Hypothalamus (tissue), 51 donors: ENCODE data around the gene P3H2.
A peak's percentile ranks its signal among the peaks of the same experiment; 100 is the strongest.

Experiments used
- DNase-seq, 51 donors: peaks; one replicate each; lab custom pipeline; 2025; lab: John Stamatoyannopoulos, UW

The P3H2 gene

DNA sequence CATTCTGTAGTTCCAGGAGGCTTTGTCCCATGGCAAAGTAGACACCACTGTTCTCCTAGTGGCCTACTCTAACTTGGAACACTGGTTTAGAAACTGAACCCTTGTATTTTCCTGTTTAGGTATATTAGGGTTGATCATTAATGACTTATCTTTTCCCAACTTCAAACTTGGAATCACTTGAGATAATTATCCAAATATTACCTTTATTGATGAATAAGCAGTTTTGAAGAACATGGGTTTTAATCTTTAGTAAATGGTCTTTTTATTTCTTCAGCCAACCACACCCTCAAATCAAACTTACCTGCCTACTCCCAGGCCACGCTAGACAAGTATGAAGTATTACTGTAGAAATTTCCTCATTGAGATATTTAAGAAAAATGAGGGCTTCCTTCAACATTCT is 6.5 kb upstream of the P3H2 start:
- no peak for DNase-seq

DNA sequence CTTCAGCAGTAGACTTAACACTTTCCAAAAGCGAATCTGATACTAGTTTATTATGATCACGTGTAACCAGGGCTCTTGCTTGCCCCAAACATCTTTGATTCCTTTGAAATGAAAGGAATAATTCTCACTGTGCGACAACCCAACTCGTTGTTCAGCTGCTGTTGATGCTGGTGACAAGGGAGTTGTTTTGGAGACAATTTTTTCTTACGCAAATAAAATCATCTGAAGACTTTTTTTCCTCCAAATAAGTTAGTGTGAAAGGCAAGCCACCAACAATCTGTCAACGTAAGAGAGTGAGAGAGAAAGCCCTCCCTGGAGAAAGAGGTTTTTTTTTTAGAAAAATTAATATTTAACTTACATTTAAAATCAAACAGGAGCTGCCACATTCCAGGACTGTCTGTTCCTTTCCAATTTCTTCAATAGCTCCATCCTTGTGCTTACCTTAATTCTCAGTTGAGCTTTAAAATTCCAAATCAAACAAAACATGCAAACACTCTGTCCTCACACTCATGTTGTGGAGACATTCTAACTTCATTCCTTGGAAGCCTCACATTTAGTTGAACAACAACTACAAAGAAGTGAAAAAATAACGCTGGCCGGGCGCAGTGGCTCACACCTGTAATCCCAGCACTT is 4.9 kb upstream of the P3H2 start:
- DNase-seq = no peak

DNA sequence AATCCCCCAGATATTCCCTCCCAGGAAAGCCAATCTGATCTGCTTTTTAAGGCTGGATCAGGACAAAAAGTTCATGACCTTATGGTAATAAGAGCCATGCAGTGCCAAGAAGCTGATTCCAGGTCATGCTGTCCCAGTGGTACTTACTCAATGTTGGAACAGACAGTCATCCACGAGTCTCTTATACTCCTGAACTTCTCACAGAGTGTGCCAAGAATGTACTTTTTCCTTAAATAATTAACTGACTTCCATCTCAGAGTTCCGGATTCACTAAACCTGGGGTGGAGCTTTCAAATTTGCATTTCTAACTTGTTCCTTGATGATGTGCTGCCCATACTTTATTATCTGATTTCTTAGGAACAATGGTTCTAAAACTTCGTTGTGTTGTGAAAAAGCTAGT is 3.4 kb upstream of the P3H2 start:
- DNase-seq = no peak

DNA sequence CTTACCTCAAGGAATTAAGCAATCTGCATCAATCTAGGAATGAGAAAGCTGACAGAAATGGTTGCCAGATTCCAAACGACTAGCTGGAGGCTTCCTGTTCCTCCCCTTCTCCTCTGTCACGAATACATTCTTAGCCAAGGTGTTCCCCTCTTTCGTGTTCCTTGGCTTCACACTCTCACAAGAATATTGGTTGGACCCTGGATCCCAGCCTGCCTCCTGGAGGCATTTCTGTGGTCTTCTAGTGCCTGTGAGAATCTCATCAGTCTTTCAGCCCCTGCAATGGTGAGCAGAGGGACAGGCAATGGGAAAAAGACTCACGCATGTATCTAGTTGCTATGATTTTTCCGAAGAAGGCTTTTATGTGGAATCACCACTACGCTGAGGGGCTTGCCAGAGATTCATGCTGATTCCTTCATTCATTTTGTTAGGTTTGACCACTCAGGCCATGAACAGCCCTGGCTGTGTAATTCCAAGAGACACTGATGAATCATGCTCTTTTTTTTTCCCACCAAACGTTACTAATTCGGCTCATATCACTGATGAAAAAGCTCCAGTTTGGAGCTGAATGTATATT is 1.6 kb upstream of the P3H2 start:
- DNase-seq = no peak

DNA sequence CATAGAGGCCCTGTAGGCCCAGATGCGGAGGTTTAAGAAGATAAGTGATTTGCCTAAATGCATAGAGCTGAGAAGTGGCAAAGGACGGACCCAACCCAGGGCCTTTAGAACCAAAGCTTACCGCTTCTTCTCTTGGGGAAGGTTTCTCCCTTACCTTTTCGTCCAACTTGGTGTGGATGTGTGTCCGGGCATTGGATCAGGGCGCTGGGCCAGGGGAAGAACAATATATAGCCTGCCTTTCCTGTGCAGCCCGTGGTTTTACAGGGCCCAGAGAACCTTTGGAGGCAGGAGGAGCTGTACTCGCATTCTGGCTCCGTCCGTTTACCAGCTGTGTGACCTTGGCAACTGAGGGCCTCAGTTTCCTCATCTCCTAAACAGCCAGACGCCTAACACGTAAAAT is 686 bp upstream of the P3H2 start:
- no peak for DNase-seq

DNA sequence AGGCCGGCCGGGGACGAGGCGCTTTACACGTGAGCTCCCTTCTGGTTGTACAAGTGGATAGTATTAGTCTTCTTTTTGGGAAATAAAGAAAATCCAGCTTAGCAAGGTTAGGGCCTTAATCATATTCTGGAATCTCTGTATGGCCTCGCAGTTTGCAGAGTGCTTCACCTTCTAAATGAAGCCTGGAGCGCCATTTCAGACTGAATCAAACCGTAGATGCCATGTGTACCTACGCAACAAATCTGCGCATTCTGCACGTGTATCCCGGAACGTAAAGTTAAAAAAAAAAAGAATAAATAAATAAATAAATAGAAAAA is 322 bp upstream of the P3H2 start:
- no peak for DNase-seq

DNA sequence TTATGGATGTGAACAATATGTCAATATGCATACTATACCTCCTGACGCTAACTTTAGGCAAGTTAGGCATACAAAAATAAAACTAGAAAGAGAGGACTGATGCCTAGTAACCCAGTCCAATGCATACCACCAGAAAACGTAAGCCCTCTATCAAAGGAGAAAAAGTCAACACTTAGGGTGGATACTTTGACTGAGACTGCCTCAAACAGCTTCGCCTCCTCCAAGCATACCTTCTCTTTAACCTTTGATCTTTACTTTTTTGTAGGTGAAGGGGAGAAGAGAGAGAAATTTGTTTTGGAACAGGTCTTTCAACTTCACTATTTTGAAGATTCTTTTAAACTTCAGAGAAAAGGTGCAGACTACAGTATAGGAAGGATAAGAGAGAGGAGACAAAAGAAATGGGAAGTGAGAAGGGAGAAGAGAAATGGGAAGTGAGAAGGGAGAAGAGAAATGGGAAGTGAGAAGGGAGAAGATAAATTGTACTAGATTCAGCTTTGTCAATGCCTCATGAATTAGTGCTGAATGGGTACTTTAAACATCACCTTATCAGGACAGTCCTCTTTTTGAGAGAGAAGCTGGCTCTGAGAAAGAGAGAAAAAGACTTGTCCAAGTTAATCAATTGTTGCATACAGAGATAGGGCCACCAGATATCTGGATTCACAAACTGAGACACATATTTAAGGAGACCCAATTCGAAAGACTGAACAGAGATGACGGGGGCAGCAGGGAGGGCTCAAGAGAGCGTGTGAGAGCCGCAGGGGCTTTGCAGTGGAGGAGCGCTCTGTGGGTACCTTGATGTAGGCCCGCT is 1.0 kb downstream of the P3H2 start:
- DNase-seq = no peak

DNA sequence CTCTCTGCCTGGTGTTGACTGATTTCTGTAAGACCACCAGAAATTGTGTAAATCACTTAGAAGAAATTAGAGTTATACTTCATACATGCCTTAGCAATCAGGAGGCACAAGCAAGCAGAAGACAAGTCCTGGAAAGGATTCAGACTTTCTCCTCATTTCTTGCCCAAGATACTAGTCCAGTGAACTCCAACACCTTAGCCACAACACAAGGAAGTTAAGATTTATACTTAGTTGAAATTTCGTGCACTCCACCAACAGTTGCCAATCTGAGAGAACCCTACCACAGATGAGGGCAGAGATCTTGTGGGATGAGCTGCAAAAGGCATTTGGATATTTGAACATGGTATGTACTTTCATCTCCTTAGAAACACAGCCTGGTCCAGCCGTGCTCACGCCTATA is 2.3 kb downstream of the P3H2 start:
- DNase-seq = no peak

DNA sequence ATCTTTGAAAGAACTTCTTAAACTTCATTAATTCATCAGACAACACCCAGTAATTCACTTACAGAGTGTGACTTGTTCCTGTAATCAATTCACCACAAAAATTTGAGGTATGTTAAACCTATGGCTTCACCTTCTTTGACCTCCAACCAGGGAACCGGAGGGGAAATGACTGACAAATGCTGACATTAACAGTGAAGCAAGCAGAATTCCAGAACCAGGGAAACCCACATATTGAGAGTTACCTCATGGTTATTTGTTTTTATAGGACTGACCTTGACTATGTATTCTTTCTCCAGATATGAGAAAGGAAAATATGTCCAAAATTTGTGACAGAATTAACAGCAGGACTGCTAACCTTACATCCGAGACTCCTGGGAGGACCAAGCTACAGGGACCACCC is 2.7 kb downstream of the P3H2 start:
- DNase-seq = no peak

DNA sequence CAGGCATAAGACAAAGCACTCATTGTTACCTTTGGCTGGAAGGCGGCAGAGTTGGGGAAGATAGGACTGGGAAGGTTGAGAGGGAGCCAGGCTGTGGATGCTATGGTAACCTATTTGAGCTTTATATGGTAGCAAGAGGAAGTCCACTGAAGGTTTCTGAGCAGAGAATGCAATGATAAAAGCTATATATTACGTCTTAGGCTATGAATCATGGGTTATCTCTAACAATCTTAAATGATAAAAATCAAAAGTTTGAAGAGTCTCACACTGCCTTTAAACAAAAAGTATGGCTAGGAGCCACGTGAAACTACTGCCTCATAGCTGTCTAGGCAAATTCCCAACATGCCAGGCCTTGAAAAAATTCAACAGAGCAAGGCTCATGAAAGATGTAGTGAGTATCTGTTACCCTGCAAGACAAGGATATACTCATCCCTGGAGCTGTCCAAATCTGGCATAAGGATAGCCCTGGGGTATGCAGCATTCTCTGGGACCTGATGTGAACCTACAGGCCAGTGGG is 4.1 kb downstream of the P3H2 start:
- DNase-seq = no peak

DNA sequence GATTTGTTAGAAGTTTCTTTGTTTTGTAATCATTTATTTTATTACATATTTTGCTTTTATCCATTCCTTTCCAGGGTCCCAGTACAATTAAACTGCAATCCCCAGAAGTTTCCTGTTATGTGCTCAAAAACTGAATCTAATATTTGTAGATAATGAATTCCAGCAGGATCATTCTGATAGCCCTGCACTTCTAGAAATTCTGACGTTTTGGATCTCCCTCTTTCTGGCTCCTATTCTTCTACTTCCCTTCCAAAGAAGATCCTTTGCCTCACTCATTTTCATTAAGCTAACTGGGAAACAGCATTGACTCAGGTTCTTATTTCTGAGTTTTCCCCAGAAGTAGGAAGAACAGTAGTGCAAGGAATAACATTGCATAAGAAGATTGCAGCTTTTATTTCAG is 9.9 kb downstream of the P3H2 start:
- DNase-seq = no peak

DNA sequence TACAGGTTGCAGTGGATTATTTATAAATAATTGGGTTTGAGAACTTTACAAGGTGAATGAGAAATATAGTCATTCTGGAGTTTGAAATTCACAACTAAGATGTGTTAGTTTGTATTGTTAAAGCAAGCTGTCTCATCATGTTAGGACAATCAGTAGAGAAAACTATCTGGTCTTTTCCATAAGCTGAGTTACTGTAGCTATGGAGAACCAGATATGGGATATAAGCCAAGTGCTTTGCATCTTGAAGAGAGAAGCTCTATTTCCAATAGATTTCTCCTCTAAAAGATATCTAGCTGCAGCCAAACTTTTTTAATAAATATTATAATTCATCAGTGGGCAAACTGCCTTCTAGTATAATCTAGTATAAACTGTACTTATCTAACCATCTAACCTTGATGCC is 11.3 kb downstream of the P3H2 start:
- no peak for DNase-seq

DNA sequence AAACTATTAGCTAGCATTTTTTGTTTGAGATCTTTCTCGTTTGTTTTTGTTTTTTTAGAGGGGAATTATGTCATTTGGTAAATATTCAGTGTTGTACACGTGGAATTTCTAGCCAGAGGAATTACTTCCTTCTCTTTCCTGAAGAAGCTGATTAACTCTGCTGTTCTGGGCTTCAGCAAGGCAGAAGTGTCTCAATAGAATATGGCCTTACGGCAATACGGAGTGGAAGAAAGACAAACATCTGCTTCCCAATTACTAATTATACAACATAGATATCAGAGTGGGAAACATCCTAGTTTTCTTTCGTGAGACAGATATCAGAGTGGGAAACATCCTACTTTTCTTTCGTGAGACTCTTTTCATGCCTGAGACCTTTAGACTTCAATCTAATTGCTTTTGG is 11.9 kb downstream of the P3H2 start:
- no peak for DNase-seq

DNA sequence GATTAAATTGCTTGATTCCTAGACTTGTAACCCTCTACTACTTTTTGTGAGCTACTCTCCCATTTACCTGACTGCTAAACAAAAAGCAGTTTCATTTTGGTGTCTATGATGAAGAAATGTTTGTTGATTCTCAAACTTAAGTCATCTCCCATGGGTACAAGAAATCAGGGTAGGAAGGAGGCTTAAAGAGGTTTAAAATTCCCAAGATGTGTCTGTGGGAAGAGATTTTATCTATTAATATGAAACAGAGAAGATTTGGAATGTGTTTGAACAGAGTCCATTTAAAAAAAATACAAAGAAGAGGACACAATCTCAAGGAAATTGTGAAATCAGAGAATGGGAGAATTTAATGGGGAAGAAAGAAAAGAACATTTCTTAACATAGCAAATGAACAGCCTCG is 14.8 kb downstream of the P3H2 start:
- DNase-seq = no peak

DNA sequence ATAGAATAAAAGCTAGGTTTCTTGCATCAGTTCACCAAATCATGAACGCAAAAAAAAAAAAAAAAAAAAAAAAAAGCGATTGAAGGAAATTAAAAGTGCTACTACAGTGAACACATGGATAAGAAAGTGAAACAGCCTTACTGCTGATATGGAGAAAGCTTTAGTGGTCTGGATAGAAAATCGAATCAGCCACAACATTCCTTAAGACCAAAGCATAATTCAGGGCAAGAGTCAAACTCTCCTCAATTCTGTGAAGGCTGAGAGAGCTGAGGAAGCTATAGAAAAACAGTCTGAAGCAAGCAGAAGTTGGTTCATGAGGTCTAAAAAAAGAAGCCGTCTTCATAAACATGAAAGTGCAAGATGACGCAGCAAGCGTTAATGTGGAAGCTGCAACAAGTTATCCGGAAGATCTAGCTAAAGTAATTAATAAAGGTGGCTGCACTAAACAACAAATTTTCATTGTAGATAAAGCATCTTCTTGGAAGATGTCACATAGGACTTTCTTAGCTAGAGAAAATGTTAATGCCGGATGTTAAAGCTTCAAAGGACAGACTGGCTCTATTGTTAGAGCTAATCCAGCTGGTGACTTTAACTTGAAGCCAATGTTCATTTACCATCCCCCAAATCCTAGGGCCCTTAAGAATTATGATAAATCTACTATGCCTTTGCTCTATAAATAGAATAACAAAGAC is 19.2 kb downstream of the P3H2 start:
- DNase-seq = peak in 1 of 51 donors; percentile 64

DNA sequence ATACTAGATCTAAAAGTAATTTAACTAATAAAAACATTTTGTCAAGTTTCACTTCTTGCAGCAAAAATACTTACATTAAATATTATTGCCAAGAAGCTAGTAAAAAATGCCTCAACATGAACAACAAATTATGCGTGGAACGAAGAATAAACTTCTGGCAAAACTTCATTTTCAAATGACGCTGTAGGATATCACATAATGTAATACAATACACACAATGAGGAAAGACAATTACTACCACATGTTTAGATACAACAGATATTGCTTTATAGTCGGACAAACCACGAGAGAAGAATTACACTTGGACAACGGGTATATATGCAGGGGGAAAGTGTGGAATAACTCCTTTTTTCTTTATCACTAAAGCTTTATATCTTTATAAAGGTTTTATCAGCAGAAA is 21.6 kb downstream of the P3H2 start:
- DNase-seq = no peak

DNA sequence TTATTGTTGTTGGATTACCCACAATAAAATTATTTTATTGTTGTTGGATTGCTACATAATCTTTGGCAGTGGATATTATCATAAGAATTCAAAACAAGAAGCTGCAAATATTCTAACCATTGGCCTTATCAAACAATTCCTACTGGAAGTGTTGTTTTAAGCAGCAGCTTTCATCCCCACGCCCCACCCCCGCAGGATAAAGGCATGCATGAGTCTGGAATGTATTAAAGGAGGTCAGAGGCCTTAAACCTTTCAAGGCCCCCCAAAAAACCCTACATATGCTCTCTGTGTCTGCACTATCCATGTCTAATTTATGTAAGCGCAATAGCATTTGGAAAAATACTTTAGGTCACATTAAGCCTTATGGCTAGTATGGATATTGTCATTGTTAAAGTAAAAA is 23.1 kb downstream of the P3H2 start:
- no peak for DNase-seq

DNA sequence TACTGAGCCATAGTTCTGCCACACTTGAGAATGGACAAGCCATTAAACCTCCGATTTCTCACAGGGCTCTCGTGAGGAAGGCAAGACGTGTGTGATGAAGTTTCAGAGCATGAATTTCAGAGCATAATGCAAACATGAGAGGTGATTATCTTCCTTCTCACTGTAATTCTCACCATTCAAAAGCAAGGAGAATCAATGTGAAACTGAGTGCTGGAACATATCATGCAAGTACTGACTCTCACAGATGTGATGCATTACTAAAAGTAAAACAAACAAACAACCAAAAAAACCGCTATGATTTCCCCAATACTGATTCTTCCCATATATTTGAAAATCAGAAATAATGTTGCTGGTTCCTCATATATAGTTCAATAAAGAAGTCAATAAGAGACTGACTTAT is 23.7 kb downstream of the P3H2 start:
- DNase-seq = no peak

DNA sequence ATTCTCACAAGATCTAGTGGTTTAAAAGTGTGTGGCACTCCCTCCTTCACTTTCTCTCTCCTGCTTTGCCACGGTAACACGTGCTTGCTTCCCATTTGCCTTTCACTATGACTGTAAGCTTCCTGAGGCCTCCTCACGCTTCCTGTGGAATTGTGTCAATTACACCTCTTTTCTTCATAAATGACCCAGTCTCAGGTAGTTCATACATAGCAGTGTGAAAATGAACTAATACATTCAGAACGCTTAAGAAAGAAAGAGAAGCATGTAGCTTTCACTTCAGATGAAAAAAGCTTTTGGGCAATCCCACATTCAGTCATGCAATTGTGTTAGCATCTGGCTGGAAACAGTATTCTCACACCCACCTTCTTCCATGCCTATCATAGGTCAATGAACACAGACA is 24.4 kb downstream of the P3H2 start:
- no peak for DNase-seq

DNA sequence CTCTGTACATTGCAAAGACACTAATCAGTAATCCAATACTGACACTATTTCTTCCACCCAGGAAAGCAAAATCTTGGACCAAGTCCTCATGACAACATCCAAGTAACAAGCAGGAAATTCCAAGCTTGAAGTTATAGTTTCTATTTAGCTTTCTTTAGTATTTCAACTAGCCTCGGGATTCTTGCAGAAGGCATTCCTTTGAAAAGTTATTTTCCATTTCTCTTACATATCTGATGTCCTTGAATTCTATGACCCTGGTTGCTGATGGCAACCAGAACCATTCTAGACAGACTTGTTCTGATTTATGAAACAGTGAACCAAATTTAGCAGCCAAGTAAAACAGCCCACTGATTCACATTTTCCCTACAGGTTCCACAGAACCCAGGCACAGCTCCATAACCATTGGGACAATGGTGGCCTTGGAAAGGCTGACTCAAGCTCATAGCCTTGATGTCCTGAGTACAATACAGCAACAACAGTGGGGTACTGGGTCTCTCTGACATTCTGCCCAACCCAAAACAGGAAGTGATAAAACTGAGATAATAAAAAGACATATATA is 26.5 kb downstream of the P3H2 start:
- no peak for DNase-seq

DNA sequence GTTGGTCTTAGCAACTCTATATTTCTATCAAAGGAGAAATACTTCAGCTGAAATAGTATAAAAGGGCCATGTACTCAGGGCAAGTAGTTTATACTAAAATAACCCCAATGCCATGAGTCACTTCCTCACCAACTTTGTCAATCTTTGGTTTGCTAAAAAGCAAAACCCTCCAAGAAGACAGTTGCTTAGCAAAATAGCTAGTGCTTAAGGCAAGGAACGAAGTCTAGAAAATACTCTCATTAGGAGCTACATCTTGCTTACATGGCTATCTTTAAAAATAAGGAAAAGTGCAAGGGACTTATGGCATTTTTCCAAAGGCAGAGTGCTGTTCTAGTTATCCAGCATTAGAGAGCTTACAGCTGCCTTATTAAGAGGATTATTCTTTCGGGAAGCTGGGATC is 28.4 kb downstream of the P3H2 start:
- no peak for DNase-seq
